Activated naive CD8-positive, alpha-beta T cell (primary cell): Measurements from ENCODE around the gene KRT74.

Experiments
- H3K27ac Mint-ChIP-seq: one replicate; pipeline ENCODE4 v1.8.0; 2021; ENCODE audit warnings: mixed read lengths
- H3K27me3 Mint-ChIP-seq: one replicate; pipeline ENCODE4 v1.8.0; 2021; ENCODE audit warnings: mixed read lengths
- H3K36me3 Mint-ChIP-seq: one replicate; pipeline ENCODE4 v1.8.0; 2021; ENCODE audit warnings: mixed read lengths
- H3K4me1 Mint-ChIP-seq: one replicate; pipeline ENCODE4 v1.8.0; 2021; ENCODE audit warnings: low read depth, mixed read lengths
- H3K4me3 Mint-ChIP-seq: one replicate; pipeline ENCODE4 v1.8.0; 2021; ENCODE audit warnings: mild to moderate bottlenecking, mixed read lengths
- H3K9me3 Mint-ChIP-seq: one replicate; pipeline ENCODE4 v1.8.0; 2021; ENCODE audit warnings: low read depth, mixed read lengths

KRT74 gene

GRCh38 chr12:52542785-52543318 lies 30.8 kb downstream of the KRT74 start:
- Mint-ChIP-seq H3K27me3 (no peaks in the 10 kb centered on the region), H3K4me1 (no peaks in the 10 kb centered on the region), H3K4me3 (no peak overlapping the region), H3K9me3 (no peaks in the 10 kb centered on the region), H3K27ac (no peak overlapping the region), H3K36me3 (no peaks in the 10 kb centered on the region)

DNA sequence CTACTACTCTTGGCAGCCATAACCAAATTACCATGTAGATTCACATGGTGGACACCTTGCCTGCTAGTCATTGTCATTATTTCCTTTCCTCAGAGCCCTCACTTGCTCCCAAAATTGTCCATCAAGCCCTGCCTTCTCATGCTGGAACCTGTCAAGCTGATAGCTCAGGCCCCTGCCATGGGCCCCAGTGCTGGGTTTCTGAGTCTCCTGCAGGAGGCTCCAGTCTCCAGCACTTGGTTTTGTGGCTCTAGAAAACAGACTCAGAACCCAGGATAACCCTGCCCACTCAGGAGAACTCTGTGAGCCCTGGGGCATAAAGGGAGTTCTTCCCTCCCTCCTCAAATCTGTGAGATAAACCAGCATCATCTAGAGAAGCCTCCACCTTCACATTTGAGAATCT lies 31.5 kb downstream of the KRT74 start:
- H3K4me3 Mint-ChIP-seq = no peak overlapping the region
- H3K27ac Mint-ChIP-seq = no peak overlapping the region
- no peaks in the 10 kb centered on the region for H3K4me1 Mint-ChIP-seq
- H3K9me3 Mint-ChIP-seq = no peaks in the 10 kb centered on the region
- no peaks in the 10 kb centered on the region for H3K36me3 Mint-ChIP-seq
- no peaks in the 10 kb centered on the region for H3K27me3 Mint-ChIP-seq

DNA sequence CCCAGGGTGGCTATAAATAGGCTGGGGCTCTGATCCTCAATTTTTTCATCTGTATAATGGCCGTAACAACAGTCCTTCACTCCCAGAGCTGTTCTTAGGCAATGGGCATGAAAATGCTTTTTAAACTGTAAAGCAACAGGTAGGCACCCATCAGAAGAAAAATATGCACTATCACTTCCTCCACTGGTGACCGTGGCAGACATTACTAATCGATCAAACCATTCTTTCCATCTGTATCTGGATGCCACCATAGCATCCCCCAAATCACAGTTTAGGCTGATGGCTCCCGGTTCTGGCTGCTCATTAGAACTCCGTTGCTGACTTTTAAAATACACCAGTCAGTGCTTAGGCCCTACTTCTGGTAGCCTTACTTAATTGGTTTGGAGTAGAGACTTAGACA lies 31.9 kb downstream of the KRT74 start:
- no peaks in the 10 kb centered on the region for H3K27me3 Mint-ChIP-seq
- no peaks in the 10 kb centered on the region for H3K36me3 Mint-ChIP-seq
- no peaks in the 10 kb centered on the region for H3K9me3 Mint-ChIP-seq
- H3K4me3 Mint-ChIP-seq = no peak overlapping the region
- H3K4me1 Mint-ChIP-seq = no peaks in the 10 kb centered on the region
- H3K27ac Mint-ChIP-seq = no peak overlapping the region

DNA sequence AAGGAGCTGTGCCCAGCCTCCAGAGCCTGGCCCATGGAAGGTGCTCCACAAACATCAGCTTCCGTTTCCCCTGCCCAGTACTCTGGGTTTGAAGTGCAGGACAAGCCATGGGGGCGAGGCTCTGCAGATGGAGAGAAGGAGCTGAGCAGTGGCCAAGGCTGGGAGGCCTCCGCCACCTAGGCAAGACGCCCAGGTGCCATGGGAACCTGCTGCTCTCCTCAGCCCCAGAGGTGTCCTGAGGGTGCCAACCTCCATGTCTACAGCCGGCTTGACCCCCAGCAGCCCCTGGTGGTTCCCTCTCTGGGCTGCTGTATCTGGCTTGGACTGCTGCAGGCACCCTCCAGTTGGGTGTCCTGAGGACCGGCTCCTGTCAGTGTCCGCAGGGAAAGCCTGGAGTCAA lies 33.1 kb downstream of the KRT74 start:
- Mint-ChIP-seq H3K4me1 (no peaks in the 10 kb centered on the region), H3K27ac (no peak overlapping the region), H3K27me3 (no peaks in the 10 kb centered on the region), H3K36me3 (no peaks in the 10 kb centered on the region), H3K4me3 (no peak overlapping the region), H3K9me3 (no peaks in the 10 kb centered on the region)

GRCh38 chr12:52539821-52540173 lies 33.8 kb downstream of the KRT74 start:
- H3K36me3 Mint-ChIP-seq = no peaks in the 10 kb centered on the region
- no peak overlapping the region for H3K27ac Mint-ChIP-seq
- no peaks in the 10 kb centered on the region for H3K27me3 Mint-ChIP-seq
- no peaks in the 10 kb centered on the region for H3K9me3 Mint-ChIP-seq
- no peaks in the 10 kb centered on the region for H3K4me1 Mint-ChIP-seq
- H3K4me3 Mint-ChIP-seq = no peak overlapping the region

DNA sequence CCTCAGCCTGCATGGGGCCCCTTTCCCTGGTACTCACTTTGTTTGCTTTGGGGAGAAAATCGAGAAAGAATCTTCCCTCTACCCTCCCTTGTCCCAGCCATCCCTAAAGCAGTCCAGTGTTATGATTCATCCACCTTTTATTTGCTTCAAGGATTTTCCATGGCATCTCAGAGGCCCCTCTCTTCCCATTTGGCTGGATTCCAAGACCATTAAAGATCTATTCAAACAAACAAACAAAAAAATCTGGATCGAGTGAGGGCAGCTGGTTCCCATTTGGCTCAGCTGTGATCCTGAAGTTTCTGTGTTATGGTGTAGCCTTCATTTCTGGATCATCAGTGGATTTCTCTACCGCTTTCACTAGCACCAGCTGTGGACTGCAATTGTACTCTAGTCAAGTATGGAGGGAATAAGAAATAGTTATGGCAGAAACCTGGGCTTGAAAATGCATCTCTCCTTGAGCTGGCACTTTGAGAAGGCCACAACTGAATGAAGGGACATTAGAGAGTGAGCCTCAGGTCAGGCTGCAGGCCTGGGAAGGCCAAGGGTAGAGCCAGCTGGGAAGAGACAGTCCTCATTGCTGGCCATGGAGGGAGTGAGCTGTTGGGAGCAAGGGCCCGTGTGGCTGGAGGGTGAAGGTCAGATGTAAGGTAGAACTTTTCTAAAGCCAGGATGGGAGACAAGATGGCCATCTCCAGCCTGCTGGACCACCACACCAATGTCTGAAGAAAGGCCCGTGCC lies 34.4 kb downstream of the KRT74 start:
- Mint-ChIP-seq H3K4me3 (no peak overlapping the region), H3K27ac (no peak overlapping the region), H3K36me3 (no peaks in the 10 kb centered on the region), H3K4me1 (no peaks in the 10 kb centered on the region), H3K9me3 (no peaks in the 10 kb centered on the region), H3K27me3 (no peaks in the 10 kb centered on the region)

- Mint-ChIP-seq H3K36me3 (no peaks in the 10 kb centered on the region), H3K9me3 (no peaks in the 10 kb centered on the region)
These were observed 36.5 kb downstream of the KRT74 start for GRCh38 chr12:52537101-52537500.

GRCh38 chr12:52535574-52535973 lies 38.1 kb downstream of the KRT74 start:
- Mint-ChIP-seq H3K27me3 (no peaks in the 10 kb centered on the region), H3K9me3 (no peaks in the 10 kb centered on the region)

More at GRCh38 chr12:52537101-52537500, 36.5 kb downstream of the KRT74 start:
- Mint-ChIP-seq H3K4me3 (no peak overlapping the region), H3K27me3 (no peaks in the 10 kb centered on the region), H3K27ac (no peak overlapping the region), H3K4me1 (no peaks in the 10 kb centered on the region)

GRCh38 chr12:52534482-52534881 lies 39.2 kb downstream of the KRT74 start:
- H3K9me3 Mint-ChIP-seq = no peaks in the 10 kb centered on the region

More at GRCh38 chr12:52535574-52535973, 38.1 kb downstream of the KRT74 start:
- Mint-ChIP-seq H3K36me3 (no peaks in the 10 kb centered on the region), H3K4me1 (no peaks in the 10 kb centered on the region), H3K4me3 (no peak overlapping the region), H3K27ac (no peak overlapping the region)

GRCh38 chr12:52533686-52534470 lies 39.8 kb downstream of the KRT74 start:
- Mint-ChIP-seq H3K4me3 (no peak overlapping the region), H3K27me3 (no peaks in the 10 kb centered on the region), H3K4me1 (no peaks in the 10 kb centered on the region), H3K36me3 (no peaks in the 10 kb centered on the region), H3K27ac (no peak overlapping the region), H3K9me3 (no peaks in the 10 kb centered on the region)

More at GRCh38 chr12:52534482-52534881, 39.2 kb downstream of the KRT74 start:
- H3K27me3 Mint-ChIP-seq = no peaks in the 10 kb centered on the region
- H3K4me1 Mint-ChIP-seq = no peaks in the 10 kb centered on the region
- H3K36me3 Mint-ChIP-seq = no peaks in the 10 kb centered on the region
- no peak overlapping the region for H3K4me3 Mint-ChIP-seq
- no peak overlapping the region for H3K27ac Mint-ChIP-seq

DNA sequence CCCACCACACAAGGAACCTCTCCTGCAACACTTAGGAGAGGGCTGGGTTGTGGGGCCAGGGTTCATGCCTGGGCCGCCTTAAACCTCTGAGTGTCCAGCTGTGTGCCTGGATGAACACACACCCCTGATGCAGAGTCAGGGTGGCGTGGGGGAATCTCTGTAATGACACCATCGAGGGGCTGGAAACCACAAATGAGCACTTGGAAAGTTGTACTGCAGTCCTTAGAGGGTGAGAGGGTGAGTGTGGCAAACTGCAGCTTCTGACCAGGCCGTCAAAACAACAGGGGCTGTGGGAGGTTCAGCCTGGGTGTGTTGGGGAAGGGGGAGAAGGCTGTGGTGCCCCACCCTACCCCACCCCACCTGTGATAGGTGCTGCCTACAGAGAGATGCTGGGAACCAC lies 41.0 kb downstream of the KRT74 start:
- no peaks in the 10 kb centered on the region for H3K36me3 Mint-ChIP-seq
- H3K27ac Mint-ChIP-seq = no peak overlapping the region
- no peaks in the 10 kb centered on the region for H3K9me3 Mint-ChIP-seq
- H3K27me3 Mint-ChIP-seq = no peaks in the 10 kb centered on the region
- H3K4me3 Mint-ChIP-seq = no peak overlapping the region
- no peaks in the 10 kb centered on the region for H3K4me1 Mint-ChIP-seq

- Mint-ChIP-seq H3K36me3 (no peaks in the 10 kb centered on the region), H3K9me3 (no peaks in the 10 kb centered on the region), H3K4me3 (no peak overlapping the region), H3K27me3 (no peaks in the 10 kb centered on the region), H3K4me1 (no peaks in the 10 kb centered on the region), H3K27ac (no peak overlapping the region)
These were observed 41.9 kb downstream of the KRT74 start for GRCh38 chr12:52531566-52532300.

- no peaks in the 10 kb centered on the region for H3K36me3 Mint-ChIP-seq
- H3K27ac Mint-ChIP-seq = no peak overlapping the region
- H3K4me1 Mint-ChIP-seq = no peaks in the 10 kb centered on the region
- no peaks in the 10 kb centered on the region for H3K9me3 Mint-ChIP-seq
- no peak overlapping the region for H3K4me3 Mint-ChIP-seq
- no peaks in the 10 kb centered on the region for H3K27me3 Mint-ChIP-seq
These were observed 42.7 kb downstream of the KRT74 start for GRCh38 chr12:52530905-52531304.

DNA sequence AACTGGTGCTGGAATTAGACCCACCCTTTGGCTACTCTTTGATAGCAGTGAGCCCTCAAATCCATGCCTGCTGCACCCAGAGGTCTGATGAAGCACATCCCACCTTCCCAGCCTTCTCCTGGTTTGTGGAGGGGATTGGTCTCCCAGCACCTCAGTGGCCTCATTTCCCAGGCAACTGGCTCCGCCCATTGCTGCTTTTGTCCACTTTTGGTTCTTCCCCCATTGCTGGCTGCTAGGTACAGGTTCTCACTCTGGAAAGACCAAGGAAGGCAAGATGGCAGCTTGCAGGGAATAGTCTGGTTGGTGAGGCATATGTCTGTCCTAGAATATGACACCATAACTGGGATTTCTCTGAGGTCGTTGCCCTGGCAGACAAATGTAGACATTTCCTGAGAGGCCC lies 43.3 kb downstream of the KRT74 start:
- H3K27ac Mint-ChIP-seq = no peak overlapping the region
- H3K27me3 Mint-ChIP-seq = no peaks in the 10 kb centered on the region
- no peaks in the 10 kb centered on the region for H3K36me3 Mint-ChIP-seq
- no peaks in the 10 kb centered on the region for H3K4me1 Mint-ChIP-seq
- no peak overlapping the region for H3K4me3 Mint-ChIP-seq
- no peaks in the 10 kb centered on the region for H3K9me3 Mint-ChIP-seq

DNA sequence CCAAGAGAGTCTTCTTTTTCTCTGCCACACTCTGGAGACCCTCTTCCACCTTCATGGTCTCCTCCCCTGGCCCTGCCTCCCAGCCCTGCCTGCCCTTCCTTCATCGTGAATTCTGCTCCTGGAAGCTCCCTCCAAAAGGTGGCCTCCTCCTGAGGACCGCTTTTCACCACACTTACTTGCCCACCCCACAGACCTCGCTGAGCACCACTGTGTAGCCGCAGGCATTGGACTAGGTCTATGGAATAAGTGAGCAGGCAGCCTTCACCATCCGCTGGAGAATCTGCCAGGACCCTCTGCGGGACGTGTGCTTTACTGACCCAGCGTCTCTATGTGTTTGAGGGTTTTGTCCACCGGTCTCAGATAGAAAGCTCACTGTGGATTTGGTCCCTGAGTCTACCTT lies 43.8 kb downstream of the KRT74 start:
- no peak overlapping the region for H3K4me3 Mint-ChIP-seq
- H3K27me3 Mint-ChIP-seq = no peaks in the 10 kb centered on the region
- H3K27ac Mint-ChIP-seq = no peak overlapping the region
- no peaks in the 10 kb centered on the region for H3K9me3 Mint-ChIP-seq
- H3K4me1 Mint-ChIP-seq = no peaks in the 10 kb centered on the region
- H3K36me3 Mint-ChIP-seq = no peaks in the 10 kb centered on the region
